OCI-LY1 (cell line): ENCODE data around the gene FAS.

ENCODE experiments used
- H2AFZ ChIP-seq: fragments of 200-600 bp; sonication (generic), shearing (Covaris generic); 2 replicates; pipeline ENCODE4 v1.6.0; 2014; ENCODE audit warnings: antibody characterized with exemption, mild to moderate bottlenecking, low read length
- H3F3A ChIP-seq: fragments of 200-600 bp; sonication (generic), shearing (Covaris generic); 2 replicates; pipeline ENCODE4 v1.6.0; 2014; ENCODE audit warnings: mild to moderate bottlenecking, antibody characterized with exemption, low read length, moderate library complexity; ENCODE audit not compliant: insufficient read depth
- H3K27ac ChIP-seq: fragments of 200-600 bp; sonication (generic); 2 replicates; pipeline ENCODE4 v1.5.1; 2014; ENCODE audit warnings: low read length, mixed run types, mild to moderate bottlenecking, low read depth; ENCODE audit not compliant: poor library complexity, severe bottlenecking
- H3K27me3 ChIP-seq: fragments of 200-600 bp; sonication (generic); 2 replicates; pipeline ENCODE4 v1.6.0; 2014; ENCODE audit warnings: antibody characterized with exemption, mild to moderate bottlenecking, low read length, moderate library complexity; ENCODE audit not compliant: insufficient read depth
- H3K36me3 ChIP-seq: fragments of 200-600 bp; sonication (generic); 2 replicates; pipeline ENCODE4 v1.6.1; 2014; ENCODE audit warnings: mild to moderate bottlenecking, antibody characterized with exemption, low read length, moderate library complexity, mixed read lengths; ENCODE audit not compliant: insufficient read depth
- H3K4me1 ChIP-seq: fragments of 200-600 bp; sonication (generic); 2 replicates; pipeline ENCODE4 v1.5.1; 2014; ENCODE audit warnings: mild to moderate bottlenecking, low read length, moderate library complexity; ENCODE audit not compliant: insufficient read depth, severe bottlenecking
- H3K4me2 ChIP-seq: fragments of 200-600 bp; sonication (generic), shearing (Covaris generic); 2 replicates; pipeline ENCODE4 v1.6.1; 2014; ENCODE audit warnings: low read length
- H3K4me3 ChIP-seq: fragments of 200-600 bp; sonication (generic); 2 replicates; pipeline ENCODE4 v1.5.1; 2014; ENCODE audit warnings: low read length, low read depth, mild to moderate bottlenecking, mixed read lengths; ENCODE audit not compliant: poor library complexity, severe bottlenecking
- H3K79me2 ChIP-seq: fragments of 200-600 bp; shearing (Covaris generic); 2 replicates; pipeline ENCODE4 v1.6.1; 2016; ENCODE audit warnings: mixed run types, low read length, mixed read lengths; ENCODE audit not compliant: insufficient read depth
- H3K9ac ChIP-seq: fragments of 200-600 bp; sonication (generic), shearing (Covaris generic); 2 replicates; pipeline ENCODE4 v1.6.1; 2014; ENCODE audit warnings: mild to moderate bottlenecking, low read length, mixed read lengths
- H3K9me2 ChIP-seq: fragments of 200-600 bp; sonication (generic), shearing (Covaris generic); 2 replicates; pipeline ENCODE4 v1.6.1; 2014; ENCODE audit warnings: low read depth, mild to moderate bottlenecking, low read length, mixed read lengths
- H3K9me3 ChIP-seq: fragments of 200-600 bp; shearing (Covaris generic); 2 replicates; pipeline ENCODE4 v1.6.1; 2014; ENCODE audit warnings: low read length, mixed read lengths
- H4K20me1 ChIP-seq: fragments of 200-600 bp; sonication (generic), shearing (Covaris generic); 2 replicates; pipeline ENCODE4 v1.6.0; 2016; ENCODE audit warnings: mild to moderate bottlenecking, low read length; ENCODE audit not compliant: insufficient read depth
- EZH2 ChIP-seq: fragments of 200-600 bp; sonication (generic), shearing (Covaris generic); IDR thresholded peaks from 2 replicates; pipeline ENCODE4 v1.8.0; 2017; ENCODE audit warnings: borderline replicate concordance, mixed run types, mild to moderate bottlenecking, antibody characterized with exemption, low read length, moderate library complexity, mixed read lengths
- TF ChIP-seq, protein P1 (sequence below): fragments of 200-600 bp; sonication (generic), shearing (Covaris generic); IDR thresholded peaks from 2 replicates; pipeline ENCODE4 v1.5.1; 2017; ENCODE audit warnings: mild to moderate bottlenecking, antibody characterized with exemption, low read length, moderate library complexity, mixed read lengths

Gene FAS

DNA sequence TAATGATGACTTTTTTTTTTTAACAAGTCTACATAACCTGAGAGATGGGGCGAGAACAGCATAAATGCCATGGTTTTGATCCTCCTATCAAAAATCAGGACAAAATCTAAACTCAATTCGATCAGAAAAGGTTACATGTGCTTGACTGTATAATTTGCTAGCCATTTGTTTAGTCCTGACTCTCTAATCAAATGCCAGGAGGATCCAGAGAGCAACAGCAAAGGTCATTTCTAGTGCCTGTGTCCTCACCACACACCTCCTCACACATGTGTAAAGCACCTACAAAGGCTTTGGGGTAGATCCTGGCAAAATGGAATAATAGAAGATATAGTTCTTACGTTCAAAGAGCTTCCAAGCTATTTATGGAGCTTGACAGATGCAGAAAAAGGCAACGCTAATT lies 11.0 kb upstream of the FAS start:
- Histone ChIP-seq H3K4me3 (no peak overlapping the region), H3K27ac (no peak overlapping the region), H2AFZ (no peak overlapping the region), H3K4me1 (peaks cover 11% of the 10 kb centered on the region), H3F3A (no peaks in the 10 kb centered on the region), H4K20me1 (no peaks in the 10 kb centered on the region), H3K9ac (no peak overlapping the region), H3K4me2 (no peak overlapping the region), H3K79me2 (no peaks in the 10 kb centered on the region), H3K9me3 (no peaks in the 10 kb centered on the region), H3K36me3 (no peaks in the 10 kb centered on the region), H3K9me2 (no peaks in the 10 kb centered on the region), H3K27me3 (no peaks in the 10 kb centered on the region)
- TF ChIP-seq, protein P1, sequence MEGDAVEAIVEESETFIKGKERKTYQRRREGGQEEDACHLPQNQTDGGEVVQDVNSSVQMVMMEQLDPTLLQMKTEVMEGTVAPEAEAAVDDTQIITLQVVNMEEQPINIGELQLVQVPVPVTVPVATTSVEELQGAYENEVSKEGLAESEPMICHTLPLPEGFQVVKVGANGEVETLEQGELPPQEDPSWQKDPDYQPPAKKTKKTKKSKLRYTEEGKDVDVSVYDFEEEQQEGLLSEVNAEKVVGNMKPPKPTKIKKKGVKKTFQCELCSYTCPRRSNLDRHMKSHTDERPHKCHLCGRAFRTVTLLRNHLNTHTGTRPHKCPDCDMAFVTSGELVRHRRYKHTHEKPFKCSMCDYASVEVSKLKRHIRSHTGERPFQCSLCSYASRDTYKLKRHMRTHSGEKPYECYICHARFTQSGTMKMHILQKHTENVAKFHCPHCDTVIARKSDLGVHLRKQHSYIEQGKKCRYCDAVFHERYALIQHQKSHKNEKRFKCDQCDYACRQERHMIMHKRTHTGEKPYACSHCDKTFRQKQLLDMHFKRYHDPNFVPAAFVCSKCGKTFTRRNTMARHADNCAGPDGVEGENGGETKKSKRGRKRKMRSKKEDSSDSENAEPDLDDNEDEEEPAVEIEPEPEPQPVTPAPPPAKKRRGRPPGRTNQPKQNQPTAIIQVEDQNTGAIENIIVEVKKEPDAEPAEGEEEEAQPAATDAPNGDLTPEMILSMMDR: no peak
- no peak for TF ChIP-seq EZH2

DNA sequence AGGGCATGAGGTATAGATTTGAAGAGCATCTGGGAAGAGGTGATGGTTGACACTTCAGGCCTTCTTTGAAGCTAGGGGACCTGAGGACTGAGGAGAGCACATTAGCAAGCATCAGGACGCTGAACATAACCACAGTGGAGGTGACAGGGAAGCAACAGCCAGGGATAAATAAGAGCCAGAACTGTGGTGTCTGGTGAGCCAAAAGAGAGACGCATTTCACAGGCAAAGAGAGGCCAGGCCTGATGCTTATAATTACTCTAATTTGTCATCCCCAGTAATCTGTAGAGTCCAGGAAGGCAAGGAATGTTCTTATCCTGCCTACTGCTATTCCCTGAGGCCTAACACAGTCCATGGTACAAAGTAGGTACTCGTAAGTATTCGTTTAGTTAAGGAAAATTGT lies 10.4 kb upstream of the FAS start:
- H4K20me1 ChIP-seq: no peaks in the 10 kb centered on the region
- no peaks in the 10 kb centered on the region for H3F3A ChIP-seq
- no peaks in the 10 kb centered on the region for H3K36me3 ChIP-seq
- H3K27me3 ChIP-seq: no peaks in the 10 kb centered on the region
- no peaks in the 10 kb centered on the region for H3K9me2 ChIP-seq
- H3K9ac ChIP-seq: no peak overlapping the region
- no peak overlapping the region for H3K4me2 ChIP-seq
- no peak overlapping the region for H3K27ac ChIP-seq
- no peaks in the 10 kb centered on the region for H3K79me2 ChIP-seq
- peaks cover 4% of the 10 kb centered on the region for H3K4me1 ChIP-seq
- no peaks in the 10 kb centered on the region for H3K9me3 ChIP-seq
- no peak overlapping the region for H3K4me3 ChIP-seq
- TF ChIP-seq EZH2: no peak
- TF ChIP-seq, protein P1: no peak
- no peak overlapping the region for H2AFZ ChIP-seq

DNA sequence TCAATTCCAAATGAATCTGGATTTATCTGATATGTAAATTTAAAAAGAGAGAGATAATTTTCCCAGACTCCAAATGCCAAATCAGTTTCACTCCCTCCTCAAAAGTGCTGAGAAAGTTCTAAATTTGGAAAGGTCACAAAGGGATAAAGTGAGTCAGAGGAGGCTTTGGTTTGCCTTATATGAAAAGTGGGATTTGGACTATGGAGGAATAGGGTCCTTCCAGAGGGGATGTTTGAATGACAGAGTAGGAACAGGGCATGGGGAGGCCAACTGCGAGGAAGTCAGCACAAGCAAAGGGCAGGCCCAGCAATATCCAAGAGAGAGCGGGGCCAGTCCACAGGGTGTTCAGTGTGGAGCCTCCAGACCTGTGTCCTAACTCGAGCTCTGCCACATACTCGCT lies 9.8 kb upstream of the FAS start:
- H2AFZ ChIP-seq: no peak overlapping the region
- TF ChIP-seq, protein P1: no peak
- TF ChIP-seq EZH2: no peak
- H3K79me2 ChIP-seq: no peaks in the 10 kb centered on the region
- H3K9ac ChIP-seq: no peak overlapping the region
- H3K9me2 ChIP-seq: no peaks in the 10 kb centered on the region
- no peaks in the 10 kb centered on the region for H4K20me1 ChIP-seq
- no peaks in the 10 kb centered on the region for H3K36me3 ChIP-seq
- no peak overlapping the region for H3K27ac ChIP-seq
- no peaks in the 10 kb centered on the region for H3K4me1 ChIP-seq
- H3K4me3 ChIP-seq: no peak overlapping the region
- no peaks in the 10 kb centered on the region for H3F3A ChIP-seq
- no peaks in the 10 kb centered on the region for H3K27me3 ChIP-seq
- H3K9me3 ChIP-seq: no peaks in the 10 kb centered on the region
- H3K4me2 ChIP-seq: no peak overlapping the region
